Sigmoid colon (tissue), 7 donors: Measurements from ENCODE around the gene ZNF408. TPM values are rescaled to one million over a fixed set of nuclear protein-coding genes. Genes with fewer than 3 reads are reported as not detected.

Experiments
- DNase-seq: peaks from one replicate; pipeline ENCODE4 v3.0.0-alpha.2; 2019
- H3K27ac ChIP-seq, 4 donors: fragments of 200-600 bp; sonication (generic); one replicate each; pipeline ENCODE4 v1.5.1; 2016 to 2019; ENCODE audit warnings: mild to moderate bottlenecking in 1 of 4
- H3K27me3 ChIP-seq, 3 donors: fragments of 200-600 bp; sonication (generic); one replicate each; pipeline ENCODE4 v1.5.1; 2019; ENCODE audit warnings: mild to moderate bottlenecking in 1 of 3
- H3K36me3 ChIP-seq, 4 donors: fragments of 200-600 bp; sonication (generic); one replicate each; pipeline ENCODE4 v1.5.1; 2016 to 2019
- H3K4me1 ChIP-seq, 4 donors: fragments of 200-600 bp; sonication (generic); one replicate each; pipeline ENCODE4 v1.5.1; 2017 to 2019
- H3K4me3 ChIP-seq, 4 donors: fragments of 200-600 bp; sonication (generic); one replicate each; pipeline ENCODE4 v1.5.1; 2017 to 2019; ENCODE audit warnings: mild to moderate bottlenecking in 2 of 4, moderate library complexity in 1 of 4
- H3K9me3 ChIP-seq, 4 donors: fragments of 200-600 bp in 3 of 4; sonication (generic) in 3 of 4; one replicate each; pipeline versions ENCODE4 v1.5.1 to v1.6.1; 2013 to 2019
- CTCF ChIP-seq, 4 experiments: fragments of 450-650 bp in 3 of 4; fragments of 200-600 bp in 1 of 4; IDR thresholded peaks; one replicate each; pipeline ENCODE4 v1.5.1; 2016 to 2019; ENCODE audit warnings: antibody characterized with exemption in 4 of 4, mild to moderate bottlenecking in 3 of 4, moderate library complexity in 2 of 4
- EP300 ChIP-seq, 4 donors: sonication (generic); formaldehyde crosslinking; IDR thresholded peaks; one replicate each; pipeline ENCODE4 v1.6.1; 2017; ENCODE audit warnings: antibody characterized with exemption in 4 of 4
- POLR2A ChIP-seq, 2 donors: fragments of 450-650 bp; IDR thresholded peaks; one replicate each; pipeline ENCODE4 v1.6.1; 2016; ENCODE audit warnings: antibody characterized with exemption in 2 of 2, mild to moderate bottlenecking in 2 of 2, moderate library complexity in 2 of 2
- POLR2AphosphoS5 ChIP-seq, 4 donors: sonication (generic); formaldehyde crosslinking; IDR thresholded peaks; one replicate each; pipeline ENCODE4 v1.6.1; 2017; ENCODE audit warnings: antibody characterized with exemption in 4 of 4
- WGBS, 2 donors: extraction: QIAGEN DNeasy Blood & Tissue Kit; methylation state at CpG; one replicate each; pipeline ENCODE4 v1.1.7; 2013; 5-methylcytosine and 5-hydroxymethylcytosine counted together
- intact Hi-C: fragments of 100-400 bp; cut with DNase I; formaldehyde crosslinking; loops from one replicate; pipeline ENCODE4 v1.15.1; 2023
- polyA plus RNA-seq, 3 donors: library from polyadenylated mRNA; stranded (reverse); fragments of 200-250 nt; gene quantifications; one replicate each; pipeline ENCODE4 v1.2.3, GENCODE V29; 2013
- total RNA-seq, 4 donors: library from RNA; depleted of rRNA; stranded (reverse); fragments of >200 nt; gene quantifications; one replicate each; pipeline ENCODE4 v1.1.0, GENCODE V29; 2016
- donor health status: healthy with polysubstance abuse.
- donor health status: Bipolar disorder and iron deficiency.
- donor health status: healthy.

The ZNF408 gene
- total and polyA plus RNA-seq, 7 donors = 4.3 to 12.8 (median 8.4) TPM

DNA sequence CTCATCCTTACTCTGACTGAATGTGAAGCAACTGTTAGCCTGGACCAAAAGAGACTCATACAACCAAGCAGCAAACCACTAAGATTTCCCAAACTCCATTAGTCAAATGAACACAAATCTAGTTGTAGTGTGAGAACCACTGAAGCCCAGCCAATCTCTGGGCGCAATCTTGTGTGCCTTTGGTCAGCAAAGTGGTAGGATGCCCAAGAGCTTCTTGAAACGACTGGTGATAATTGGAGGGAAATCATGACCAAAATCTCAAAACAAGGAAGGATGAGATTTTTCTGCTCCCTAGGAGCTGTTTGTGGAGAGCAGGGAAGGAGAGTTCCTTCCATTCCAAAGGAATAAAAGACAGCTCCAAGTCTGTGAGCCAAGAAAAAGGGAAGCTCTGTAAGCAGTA, 42.2 kb downstream of the ZNF408 start:
- no peaks in the 10 kb centered on the region for H3K9me3 ChIP-seq
- DNase-seq = no peak
- H3K4me1 ChIP-seq = no peaks in the 10 kb centered on the region
- TF ChIP-seq EP300 (IDR thresholded peaks at IDR 0.05) (no peak), POLR2A (IDR thresholded peaks at IDR 0.05) (no peak), POLR2AphosphoS5 (IDR thresholded peaks at IDR 0.05) (no peak), CTCF (IDR thresholded peaks at IDR 0.05) (no peak)
- H3K36me3 ChIP-seq = peaks cover 12 to 73% (median 49%) of the 10 kb centered on the region in 4 donors
- H3K27me3 ChIP-seq = no peaks in the 10 kb centered on the region
- 93 to 94% methylated on average over 2 of the region's 2 CpGs for WGBS, 2 donors
- H3K27ac ChIP-seq = no peak overlapping the region
- intact Hi-C loops = no loop called here
- no peak overlapping the region for H3K4me3 ChIP-seq

DNA sequence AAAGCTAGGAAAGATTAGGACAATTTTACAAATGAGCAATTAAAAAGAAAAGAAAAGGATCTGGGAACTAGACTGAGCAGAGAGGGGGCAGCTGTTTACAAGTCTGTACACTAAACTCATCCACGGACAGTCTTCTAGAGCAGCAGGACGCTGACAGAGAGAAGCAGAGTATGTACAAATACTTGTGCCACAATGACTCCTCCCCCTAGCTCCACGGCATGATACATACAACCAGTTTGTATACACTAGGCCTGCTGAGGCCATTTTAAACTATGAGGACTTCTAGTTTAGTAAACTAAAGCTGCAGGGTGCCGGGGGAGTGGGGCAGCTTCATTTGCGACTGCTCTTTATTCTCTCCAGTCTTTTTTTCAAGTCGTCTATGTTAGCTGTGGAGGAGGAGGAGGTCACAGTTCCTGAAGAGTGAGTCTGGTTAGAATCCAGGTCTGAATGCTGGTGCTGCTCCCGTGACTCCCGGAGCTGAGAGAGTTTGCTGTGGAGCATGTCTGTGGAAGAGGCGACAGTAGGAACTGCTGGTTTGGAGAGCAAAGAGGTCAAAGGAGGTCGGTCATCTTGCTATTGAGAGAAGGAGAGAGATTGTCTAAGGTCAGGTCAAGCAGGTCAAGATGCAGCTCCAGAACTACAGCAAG, 43.0 kb downstream of the ZNF408 start:
- no peak overlapping the region for H3K4me3 ChIP-seq
- H3K4me1 ChIP-seq = no peaks in the 10 kb centered on the region
- H3K9me3 ChIP-seq = no peaks in the 10 kb centered on the region
- DNase-seq = no peak
- H3K27ac ChIP-seq = no peak overlapping the region
- H3K36me3 ChIP-seq = peaks cover 14 to 80% (median 54%) of the 10 kb centered on the region in 4 donors
- intact Hi-C loops = no loop called here
- no peaks in the 10 kb centered on the region for H3K27me3 ChIP-seq
- TF ChIP-seq POLR2A (IDR thresholded peaks at IDR 0.05) = no peak
- TF ChIP-seq CTCF (IDR thresholded peaks at IDR 0.05) = no peak
- WGBS, 2 donors = 85 to 86% methylated on average over 10 of the region's 10 CpGs

DNA sequence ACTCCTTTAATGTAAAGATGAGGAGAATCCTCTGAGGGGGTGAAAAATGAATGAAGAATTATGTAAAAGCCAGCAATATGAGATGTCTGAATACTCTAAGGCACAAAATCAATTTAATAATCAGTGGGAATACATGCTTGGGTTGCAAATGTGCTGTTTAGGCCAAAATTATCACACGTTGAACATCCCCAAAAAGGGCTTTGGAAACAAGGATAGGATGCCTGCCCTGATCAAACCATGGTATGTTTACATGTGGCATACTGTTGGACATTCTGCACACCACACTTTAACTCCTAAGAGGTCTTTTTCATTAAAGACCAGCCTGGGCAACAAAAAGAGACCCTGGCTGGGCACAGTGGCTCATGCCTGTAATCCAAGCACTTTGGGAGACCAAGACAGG, 44.5 kb downstream of the ZNF408 start:
- DNase-seq = no peak
- TF ChIP-seq POLR2A (IDR thresholded peaks at IDR 0.05) (no peak), POLR2AphosphoS5 (IDR thresholded peaks at IDR 0.05) (no peak), CTCF (IDR thresholded peaks at IDR 0.05) (no peak), EP300 (IDR thresholded peaks at IDR 0.05) (no peak)
- WGBS, 2 donors = 91 to 93% methylated on average over 1 of the region's 1 CpG
- Histone ChIP-seq H3K4me3 (no peak overlapping the region), H3K9me3 (no peaks in the 10 kb centered on the region), H3K4me1 (no peaks in the 10 kb centered on the region), H3K27me3 (no peaks in the 10 kb centered on the region), H3K27ac (no peak overlapping the region), H3K36me3 (peaks cover 18 to 95% (median 65%) of the 10 kb centered on the region in 4 donors)
- intact Hi-C loops = no loop called here

DNA sequence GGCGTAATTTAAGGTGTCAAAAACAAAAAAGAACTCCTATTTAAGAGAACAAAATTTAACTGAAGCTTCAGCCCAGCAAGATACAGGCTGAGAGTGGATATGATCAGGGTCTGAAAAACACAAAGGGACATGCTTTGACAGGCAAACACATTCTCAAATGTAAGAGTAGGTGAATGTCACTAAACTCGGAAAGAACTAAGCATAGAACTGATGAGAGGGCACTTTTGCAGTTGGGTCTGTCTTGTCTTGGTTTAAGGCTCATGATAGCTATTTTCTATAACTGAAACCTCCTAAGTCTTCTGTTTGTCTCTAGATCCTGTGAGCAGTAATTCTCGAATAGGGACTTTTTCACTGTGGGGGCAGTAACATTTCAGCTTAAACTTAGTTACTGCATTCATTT, 45.2 kb downstream of the ZNF408 start:
- WGBS, 2 donors = 93 to 96% methylated on average over 3 of the region's 3 CpGs
- H3K9me3 ChIP-seq = no peaks in the 10 kb centered on the region
- H3K4me3 ChIP-seq = no peak overlapping the region
- no peak for TF ChIP-seq POLR2AphosphoS5 (IDR thresholded peaks at IDR 0.05)
- TF ChIP-seq EP300 (IDR thresholded peaks at IDR 0.05) = no peak
- TF ChIP-seq POLR2A (IDR thresholded peaks at IDR 0.05) = no peak
- no peak for TF ChIP-seq CTCF (IDR thresholded peaks at IDR 0.05)
- DNase-seq = no peak
- no peaks in the 10 kb centered on the region for H3K4me1 ChIP-seq
- H3K27me3 ChIP-seq = no peaks in the 10 kb centered on the region
- no peak overlapping the region for H3K27ac ChIP-seq
- H3K36me3 ChIP-seq = peaks cover 25 to 99% (median 71%) of the 10 kb centered on the region in 4 donors
- intact Hi-C loops = no loop called here

GRCh38 chr11:46747150-46747549, 46.3 kb downstream of the ZNF408 start:
- no peak overlapping the region for H3K4me3 ChIP-seq
- peaks cover 31 to 98% (median 69%) of the 10 kb centered on the region in 4 donors for H3K36me3 ChIP-seq
- intact Hi-C loops = no loop called here
- no peaks in the 10 kb centered on the region for H3K27me3 ChIP-seq
- no peaks in the 10 kb centered on the region for H3K4me1 ChIP-seq
- no peaks in the 10 kb centered on the region for H3K9me3 ChIP-seq
- H3K27ac ChIP-seq = no peak overlapping the region
- TF ChIP-seq POLR2AphosphoS5 (IDR thresholded peaks at IDR 0.05) (no peak), EP300 (IDR thresholded peaks at IDR 0.05) (no peak), CTCF (IDR thresholded peaks at IDR 0.05) (no peak), POLR2A (IDR thresholded peaks at IDR 0.05) (no peak)
- DNase-seq = no peak
- WGBS, 2 donors = 84 to 93% methylated on average over 6 of the region's 6 CpGs
